ENCODE results near the gene CAMK2D. TPM values are rescaled to one million over a fixed set of nuclear protein-coding genes. Genes with fewer than 3 reads are reported as not detected.
"Not testable (repeated sequence)": the region's sequence is repeated elsewhere in the genome, so short reads cannot be mapped to it uniquely, and the experiment has no call there.

Gene CAMK2D
- total and polyA plus RNA-seq, 4 experiments from 2014 or later, result 15.5 to 36.4 (median 24.0) TPM

- Histone ChIP-seq H3K27ac (ENCODE audit: low read depth, low read length) (no peak overlapping the region), H3K4me3 (ENCODE audit: low read length in 2 of 2) (no peak overlapping the region), H3K27me3 (ENCODE audit: insufficient read depth, low read length) (no peaks in the 10 kb centered on the region), H3K9me3 (ENCODE audit: control insufficient read depth in 1 of 2, low read length in 2 of 2) (no peaks in the 10 kb centered on the region), H3K36me3 (ENCODE audit: insufficient read depth, low read length) (no peaks in the 10 kb centered on the region), H3K4me1 (ENCODE audit: insufficient read depth, low read length) (peaks cover 6% of the 10 kb centered on the region)
- no peak overlapping the region for H3K27ac Mint-ChIP-seq
- no peaks in the 10 kb centered on the region for H3K27me3 Mint-ChIP-seq
- peaks cover 0 to 3% (median 0%) of the 10 kb centered on the region in 8 donors for H3K9me3 Mint-ChIP-seq
- peaks cover 19 to 31% (median 22%) of the 10 kb centered on the region in 4 donors for H3K4me1 Mint-ChIP-seq
- intact Hi-C loops (cut with micrococcal nuclease), result no loop called here
- peaks cover 10 to 23% of the 10 kb centered on the region in 2 donors for H3K36me3 Mint-ChIP-seq
- CTCF ChIA-PET (ENCODE audit: partially characterized antibody), result no interaction called here
- POLR2A ChIA-PET (ENCODE audit: partially characterized antibody), result interaction anchor here (0.6 kb wide), 1 partner anchor 9 kb away, joined by 3 read pairs; no protein-coding TSS in a partner anchor
- DNase-seq, result no peak
- no peak overlapping the region for H3K4me3 Mint-ChIP-seq
Measured at GRCh38 chr4:113718252-113718651, 43.3 kb downstream of the CAMK2D start.

- no peak overlapping the region for H3K27ac ChIP-seq (ENCODE audit: low read depth, low read length)
Measured at GRCh38 chr4:113711883-113712662, 49.5 kb downstream of the CAMK2D start.

DNA sequence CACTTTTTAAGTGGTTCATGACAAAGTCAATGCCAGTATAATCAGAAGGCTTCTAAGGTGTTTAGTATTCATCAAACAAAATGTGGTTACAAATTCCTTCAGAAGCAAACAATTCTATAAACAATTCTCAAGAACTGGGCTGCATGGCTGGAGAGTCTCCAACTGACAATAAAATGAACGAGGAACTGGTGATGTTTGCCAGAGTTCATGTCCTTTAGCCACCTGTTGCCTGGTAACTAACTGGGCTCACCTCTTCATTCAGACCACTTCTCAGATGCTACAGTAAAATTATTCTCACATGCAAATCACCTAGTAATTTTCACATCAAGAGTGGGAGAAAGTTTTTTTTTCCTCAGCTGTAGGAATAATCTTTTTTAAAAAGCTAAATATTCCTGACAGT lies 53.3 kb downstream of the CAMK2D start:
- POLR2A ChIA-PET (ENCODE audit: partially characterized antibody), result no interaction called here
- intact Hi-C loops (cut with micrococcal nuclease), result no loop called here

More at GRCh38 chr4:113711883-113712662, 49.5 kb downstream of the CAMK2D start:
- ChIA-PET CTCF (ENCODE audit: partially characterized antibody) (interaction anchor here (0.6 kb wide), 1 partner anchor 1422 kb away, joined by 3 read pairs; no protein-coding TSS in a partner anchor), POLR2A (ENCODE audit: partially characterized antibody) (no interaction called here)
- no peak overlapping the region for H3K4me3 ChIP-seq (ENCODE audit: low read length in 2 of 2)
- H3K4me3 Mint-ChIP-seq, result no peak overlapping the region
- H3K4me1 Mint-ChIP-seq, result peaks cover 13 to 24% (median 21%) of the 10 kb centered on the region in 4 donors
- H3K9me3 ChIP-seq (ENCODE audit: control insufficient read depth in 1 of 2, low read length in 2 of 2), result no peaks in the 10 kb centered on the region
- no peaks in the 10 kb centered on the region for H3K36me3 ChIP-seq (ENCODE audit: insufficient read depth, low read length)
- no peak overlapping the region for H3K27ac Mint-ChIP-seq
- H3K9me3 Mint-ChIP-seq, result peaks cover 0 to 3% (median 0%) of the 10 kb centered on the region in 8 donors
- no peak for DNase-seq
- H3K36me3 Mint-ChIP-seq, result peaks cover 0 to 10% of the 10 kb centered on the region in 2 donors
- intact Hi-C loops (cut with micrococcal nuclease), result loop anchor here (2.0 kb wide), 1 partner anchor 49 kb away; the partner anchor contains the start of gene CAMK2D
- H3K27me3 Mint-ChIP-seq, result no peaks in the 10 kb centered on the region
- no peaks in the 10 kb centered on the region for H3K27me3 ChIP-seq (ENCODE audit: insufficient read depth, low read length)
- H3K4me1 ChIP-seq (ENCODE audit: insufficient read depth, low read length), result no peaks in the 10 kb centered on the region

DNA sequence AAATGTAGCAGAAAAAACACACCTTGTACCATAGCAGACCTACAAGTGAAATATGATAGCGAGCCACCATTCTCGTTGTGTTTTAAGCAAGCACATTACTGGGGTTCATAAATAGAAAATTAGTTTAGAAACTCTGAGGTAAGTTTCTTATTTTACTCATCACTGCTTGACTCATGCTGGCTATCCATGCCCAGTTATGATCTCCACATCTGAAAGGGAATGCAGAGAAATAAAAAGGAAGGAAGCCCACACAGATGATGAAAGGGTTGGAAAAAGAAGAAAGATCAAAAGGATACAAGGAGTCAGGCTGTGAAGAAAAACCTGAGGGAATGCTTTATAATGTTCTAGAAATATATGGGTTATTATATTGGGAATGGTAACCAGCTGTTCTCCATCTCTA lies 54.5 kb downstream of the CAMK2D start:
- ChIA-PET POLR2A (ENCODE audit: partially characterized antibody) (no interaction called here), CTCF (ENCODE audit: partially characterized antibody) (no interaction called here)
- intact Hi-C loops (cut with micrococcal nuclease), result no loop called here
- Histone ChIP-seq H3K27me3 (ENCODE audit: insufficient read depth, low read length) (no peaks in the 10 kb centered on the region), H3K36me3 (ENCODE audit: insufficient read depth, low read length) (no peaks in the 10 kb centered on the region), H3K4me1 (ENCODE audit: insufficient read depth, low read length) (no peaks in the 10 kb centered on the region), H3K4me3 (ENCODE audit: low read length in 2 of 2) (no peak overlapping the region), H3K27ac (ENCODE audit: low read depth, low read length) (no peak overlapping the region), H3K9me3 (ENCODE audit: control insufficient read depth in 1 of 2, low read length in 2 of 2) (no peaks in the 10 kb centered on the region)
- Mint-ChIP-seq H3K4me1 (peaks cover 14 to 37% (median 21%) of the 10 kb centered on the region in 4 donors), H3K27me3 (no peaks in the 10 kb centered on the region), H3K27ac (no peak overlapping the region), H3K36me3 (peaks cover 0 to 4% of the 10 kb centered on the region in 2 donors), H3K4me3 (no peak overlapping the region), H3K9me3 (peaks cover 0 to 1% (median 0%) of the 10 kb centered on the region in 8 donors)
- DNase-seq, result no peak

More for the DNA sequence above, 53.3 kb downstream of the CAMK2D start:
- Histone ChIP-seq H3K9me3 (ENCODE audit: control insufficient read depth in 1 of 2, low read length in 2 of 2) (no peaks in the 10 kb centered on the region), H3K4me3 (ENCODE audit: low read length in 2 of 2) (no peak overlapping the region), H3K27me3 (ENCODE audit: insufficient read depth, low read length) (no peaks in the 10 kb centered on the region), H3K27ac (ENCODE audit: low read depth, low read length) (no peak overlapping the region), H3K36me3 (ENCODE audit: insufficient read depth, low read length) (no peaks in the 10 kb centered on the region), H3K4me1 (ENCODE audit: insufficient read depth, low read length) (no peaks in the 10 kb centered on the region)
- no peak overlapping the region for H3K4me3 Mint-ChIP-seq
- H3K27me3 Mint-ChIP-seq, result no peaks in the 10 kb centered on the region
- DNase-seq, result no peak
- CTCF ChIA-PET (ENCODE audit: partially characterized antibody), result no interaction called here
- H3K9me3 Mint-ChIP-seq, result peaks cover 0 to 1% (median 0%) of the 10 kb centered on the region in 8 donors
- no peak overlapping the region for H3K27ac Mint-ChIP-seq
- peaks cover 14 to 32% (median 21%) of the 10 kb centered on the region in 4 donors for H3K4me1 Mint-ChIP-seq
- H3K36me3 Mint-ChIP-seq, result peaks cover 0 to 4% of the 10 kb centered on the region in 2 donors

DNA sequence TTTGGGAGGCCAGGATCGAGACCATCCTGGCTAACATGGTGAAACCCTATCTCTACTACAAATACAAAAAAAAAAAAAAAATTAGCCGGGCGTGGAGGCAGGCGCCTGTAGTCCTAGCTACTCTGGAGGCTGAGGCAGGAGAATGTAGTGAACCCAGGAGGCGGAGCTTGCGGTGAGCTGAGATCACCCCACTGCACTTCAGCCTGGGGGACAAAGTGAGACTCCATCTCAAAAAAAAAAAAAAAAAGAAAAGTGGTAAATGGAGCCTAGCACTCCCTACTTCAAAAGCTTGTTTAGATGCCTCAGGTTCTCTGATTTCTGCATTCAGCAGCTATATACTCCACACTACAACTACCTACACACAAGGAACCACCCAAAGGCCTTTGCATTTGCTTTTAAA lies 56.4 kb downstream of the CAMK2D start:
- H3K4me3 Mint-ChIP-seq; H3K9me3 Mint-ChIP-seq; H3K27ac ChIP-seq (ENCODE audit: low read depth, low read length); H3K36me3 Mint-ChIP-seq; H3K4me1 ChIP-seq (ENCODE audit: insufficient read depth, low read length); H3K27me3 ChIP-seq (ENCODE audit: insufficient read depth, low read length); H3K36me3 ChIP-seq (ENCODE audit: insufficient read depth, low read length); H3K9me3 ChIP-seq (ENCODE audit: control insufficient read depth in 1 of 2, low read length in 2 of 2); intact Hi-C loops (cut with micrococcal nuclease); H3K27me3 Mint-ChIP-seq; H3K4me3 ChIP-seq (ENCODE audit: low read length in 2 of 2); DNase-seq; H3K27ac Mint-ChIP-seq: not testable (repeated sequence)
- ChIA-PET POLR2A (ENCODE audit: partially characterized antibody) (interaction anchor here (0.8 kb wide), 1 partner anchor 442 kb away, joined by 4 read pairs; no protein-coding TSS in a partner anchor), CTCF (ENCODE audit: partially characterized antibody) (interaction anchor here (1.3 kb wide), 1 partner anchor 27 kb away, joined by 3 read pairs; no protein-coding TSS in a partner anchor)
- H3K4me1 Mint-ChIP-seq, result peaks cover 16 to 46% (median 23%) of the 10 kb centered on the region in 4 donors

DNA sequence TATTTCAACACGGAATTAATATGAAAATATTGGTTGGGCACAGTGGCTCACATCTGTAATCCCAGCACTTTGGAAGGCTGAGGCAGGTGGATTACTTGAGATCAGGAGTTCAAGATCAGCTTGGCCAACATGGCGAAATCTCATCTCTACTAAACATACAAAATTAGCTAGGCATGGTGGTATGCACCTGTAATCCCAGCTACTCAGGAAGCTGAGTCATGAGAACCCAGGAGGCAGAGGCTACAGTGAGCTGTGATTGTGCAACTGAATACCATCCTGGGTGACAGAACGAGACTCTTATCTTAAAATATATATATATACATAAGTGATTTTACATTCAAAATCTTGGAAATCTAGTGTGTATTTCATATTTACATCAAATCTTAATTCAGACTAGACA lies 58.9 kb downstream of the CAMK2D start:
- intact Hi-C loops (cut with micrococcal nuclease); H3K27ac Mint-ChIP-seq: not testable (repeated sequence)
- H3K4me1 Mint-ChIP-seq, result peaks cover 14 to 34% (median 19%) of the 10 kb centered on the region in 4 donors

DNA sequence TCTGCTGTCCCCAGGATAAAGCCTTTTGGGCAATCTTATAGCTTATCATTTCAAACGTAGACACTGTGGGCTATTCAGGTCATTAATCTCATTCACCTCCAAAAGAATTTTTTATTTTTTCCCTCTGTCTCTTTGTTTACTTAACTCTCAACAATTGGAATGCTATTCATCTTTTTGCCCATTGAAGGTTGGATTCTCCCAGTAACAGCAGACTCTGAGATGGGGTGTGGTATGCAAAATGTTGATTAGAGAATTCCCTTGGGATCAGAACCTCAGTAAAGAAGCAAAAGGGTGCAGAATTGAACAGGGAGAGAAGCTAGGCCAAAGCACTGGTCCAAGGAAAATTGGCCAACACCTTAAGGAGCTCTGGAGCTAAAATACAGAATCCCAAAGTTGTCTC lies 60.4 kb downstream of the CAMK2D start:
- no peak overlapping the region for H3K4me3 Mint-ChIP-seq
- no peaks in the 10 kb centered on the region for H3K36me3 ChIP-seq (ENCODE audit: insufficient read depth, low read length)
- H3K4me1 Mint-ChIP-seq, result peaks cover 10 to 26% (median 12%) of the 10 kb centered on the region in 4 donors
- no peak overlapping the region for H3K4me3 ChIP-seq (ENCODE audit: low read length in 2 of 2)
- no peak overlapping the region for H3K27ac Mint-ChIP-seq
- intact Hi-C loops (cut with micrococcal nuclease), result no loop called here
- POLR2A ChIA-PET (ENCODE audit: partially characterized antibody), result interaction anchor here (0.6 kb wide), 1 partner anchor 11 kb away, joined by 3 read pairs; no protein-coding TSS in a partner anchor
- H3K9me3 ChIP-seq (ENCODE audit: control insufficient read depth in 1 of 2, low read length in 2 of 2), result no peaks in the 10 kb centered on the region
- no peaks in the 10 kb centered on the region for H3K27me3 ChIP-seq (ENCODE audit: insufficient read depth, low read length)
- CTCF ChIA-PET (ENCODE audit: partially characterized antibody), result no interaction called here
- H3K36me3 Mint-ChIP-seq, result peaks cover 1 to 4% of the 10 kb centered on the region in 2 donors
- H3K4me1 ChIP-seq (ENCODE audit: insufficient read depth, low read length), result no peaks in the 10 kb centered on the region
- H3K27ac ChIP-seq (ENCODE audit: low read depth, low read length), result no peak overlapping the region
- DNase-seq, result no peak
- no peaks in the 10 kb centered on the region for H3K27me3 Mint-ChIP-seq
- peaks cover 0 to 1% (median 0%) of the 10 kb centered on the region in 8 donors for H3K9me3 Mint-ChIP-seq

More for the DNA sequence above, 58.9 kb downstream of the CAMK2D start:
- H3K4me1 ChIP-seq (ENCODE audit: insufficient read depth, low read length); H3K36me3 Mint-ChIP-seq; H3K27me3 Mint-ChIP-seq; H3K9me3 Mint-ChIP-seq; H3K9me3 ChIP-seq (ENCODE audit: control insufficient read depth in 1 of 2, low read length in 2 of 2); H3K27ac ChIP-seq (ENCODE audit: low read depth, low read length); CTCF ChIA-PET (ENCODE audit: partially characterized antibody); DNase-seq; H3K4me3 Mint-ChIP-seq; H3K36me3 ChIP-seq (ENCODE audit: insufficient read depth, low read length); H3K4me3 ChIP-seq (ENCODE audit: low read length in 2 of 2); H3K27me3 ChIP-seq (ENCODE audit: insufficient read depth, low read length): not testable (repeated sequence)
- POLR2A ChIA-PET (ENCODE audit: partially characterized antibody), result interaction anchor here (1.0 kb wide), 1 partner anchor 9 kb away, joined by 3 read pairs; no protein-coding TSS in a partner anchor

Data from CD4-positive, alpha-beta memory T cell (primary cell).